Measurements from ENCODE around the gene SARDH. TPM values are rescaled to one million over a fixed set of nuclear protein-coding genes. Genes with fewer than 3 reads are reported as not detected.
A peak's percentile ranks its signal among the peaks of the same experiment; 100 is the strongest.

Gene SARDH
- total RNA-seq, result 1 to 10 TPM; 6.9 to 7.4 TPM
- polyA plus RNA-seq (ENCODE audit: insufficient read length in 2 of 2), result 10 to 100 TPM; 10.1 to 10.5 TPM
- long read RNA-seq, donor 1, result 0 reads
- long read RNA-seq, donor 2, result 0 reads
- long read RNA-seq, donor 3, partial matches to known transcripts, result 0 of 1 reads
- long read RNA-seq, donor 3, other reads (novel, unspliced or antisense), result 0 of 1 reads
- long read RNA-seq, donor 4, partial matches to known transcripts, result 0 of 1 reads
- long read RNA-seq, donor 4, other reads (novel, unspliced or antisense), result 0 of 1 reads

DNA sequence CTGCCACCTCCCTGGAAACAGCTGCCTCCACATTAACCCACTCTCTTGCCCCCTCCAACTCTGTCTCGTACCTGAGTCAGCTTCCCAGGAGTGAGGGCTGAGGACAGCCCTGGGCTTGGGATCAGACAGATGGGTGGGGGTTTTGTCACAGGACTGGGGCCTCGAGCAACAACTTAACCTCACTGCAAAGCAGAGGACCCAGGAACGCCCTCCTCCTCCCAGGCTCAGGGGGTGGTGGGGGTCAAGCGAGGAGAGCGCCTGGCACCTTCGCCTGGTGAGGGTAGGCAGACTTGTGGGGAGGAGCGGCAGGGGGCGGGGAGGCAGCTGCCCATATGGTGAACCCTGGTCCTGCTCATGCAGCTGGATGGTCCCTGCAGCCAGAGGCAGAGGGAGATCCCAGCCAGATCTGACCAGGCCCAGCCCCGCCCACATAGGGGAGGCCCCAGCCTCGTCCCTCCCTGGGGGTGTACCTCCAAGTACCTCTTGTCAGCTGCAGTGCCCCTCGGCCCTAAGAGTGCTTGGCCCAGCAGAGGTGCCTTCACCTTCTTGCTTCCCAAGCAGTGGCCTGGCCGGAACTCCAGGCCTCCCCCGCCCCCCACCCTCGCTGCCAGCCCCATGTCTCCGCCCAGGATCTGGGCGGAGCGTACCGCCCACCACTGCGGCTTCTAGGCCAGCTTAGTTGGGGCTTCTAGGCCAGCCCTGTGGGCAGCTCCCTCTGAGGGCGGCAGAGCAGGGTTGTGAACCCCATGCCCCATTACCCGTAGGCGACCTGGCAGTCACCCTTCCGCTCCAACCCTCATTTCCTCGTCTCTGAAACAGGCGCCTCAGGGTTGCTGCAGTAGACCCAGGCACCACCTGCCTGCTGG lies at the start of gene SARDH:
Gene SARDH, minus strand, starts transcription at position 579 of the 866 bp plus-strand sequence. CDS start 4,179 bp downstream, outside the sequence.
- no peak within 1 kb of the TSS for H3K27ac ChIP-seq (ENCODE audit: low read depth, low read length)
- DNase-seq (ENCODE audit: low read depth in 4 of 6, low spot score in 6 of 6), result peak in 4 of 6 donors; percentile 13 to 71 (median 48)
- H3K4me3 ChIP-seq (ENCODE audit: low read depth, low read length), result peak within 1 kb of the TSS; percentile 40
- H3K4me1 ChIP-seq (ENCODE audit: control insufficient read depth, insufficient read depth, low read length), result peaks cover 36% of the 10 kb centered on the region
- H3K36me3 ChIP-seq (ENCODE audit: control insufficient read depth, insufficient read depth, low read length), result peaks cover 2% of the 10 kb centered on the region
- no peaks in the 10 kb centered on the region for H3K27me3 ChIP-seq (ENCODE audit: control insufficient read depth, insufficient read depth, low read length)
- no peaks in the 10 kb centered on the region for H3K9me3 ChIP-seq (ENCODE audit: control insufficient read depth, insufficient read depth, low read length)
- 12% methylated on average over 20 of the region's 25 CpGs for WGBS (ENCODE audit: insufficient coverage)

DNA sequence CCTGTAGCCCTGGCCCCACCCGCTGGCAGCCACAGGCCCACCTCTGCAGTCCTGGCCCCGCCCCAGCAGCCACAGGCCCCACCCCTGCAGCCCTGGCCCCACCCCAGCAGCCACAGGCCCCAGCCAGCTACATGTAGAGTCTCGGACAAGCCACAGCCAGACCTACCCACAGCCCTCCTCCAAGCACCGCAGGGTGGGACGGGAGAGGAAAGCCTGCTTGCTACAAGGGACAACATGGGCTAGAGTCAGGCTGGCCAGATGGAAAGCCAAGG lies 49.5 kb upstream of the SARDH start:
- no peak overlapping the region for H3K27ac ChIP-seq (ENCODE audit: low read depth, low read length)
- H3K4me3 ChIP-seq (ENCODE audit: low read depth, low read length), result no peak overlapping the region
- peaks cover 46% of the 10 kb centered on the region for H3K4me1 ChIP-seq (ENCODE audit: control insufficient read depth, insufficient read depth, low read length)
- no peak for DNase-seq (ENCODE audit: low read depth in 4 of 6, low spot score in 6 of 6)
- 74% methylated on average over 3 of the region's 5 CpGs for WGBS (ENCODE audit: insufficient coverage)
- no peaks in the 10 kb centered on the region for H3K27me3 ChIP-seq (ENCODE audit: control insufficient read depth, insufficient read depth, low read length)
- no peaks in the 10 kb centered on the region for H3K9me3 ChIP-seq (ENCODE audit: control insufficient read depth, insufficient read depth, low read length)
- peaks cover 97% of the 10 kb centered on the region for H3K36me3 ChIP-seq (ENCODE audit: control insufficient read depth, insufficient read depth, low read length)

DNA sequence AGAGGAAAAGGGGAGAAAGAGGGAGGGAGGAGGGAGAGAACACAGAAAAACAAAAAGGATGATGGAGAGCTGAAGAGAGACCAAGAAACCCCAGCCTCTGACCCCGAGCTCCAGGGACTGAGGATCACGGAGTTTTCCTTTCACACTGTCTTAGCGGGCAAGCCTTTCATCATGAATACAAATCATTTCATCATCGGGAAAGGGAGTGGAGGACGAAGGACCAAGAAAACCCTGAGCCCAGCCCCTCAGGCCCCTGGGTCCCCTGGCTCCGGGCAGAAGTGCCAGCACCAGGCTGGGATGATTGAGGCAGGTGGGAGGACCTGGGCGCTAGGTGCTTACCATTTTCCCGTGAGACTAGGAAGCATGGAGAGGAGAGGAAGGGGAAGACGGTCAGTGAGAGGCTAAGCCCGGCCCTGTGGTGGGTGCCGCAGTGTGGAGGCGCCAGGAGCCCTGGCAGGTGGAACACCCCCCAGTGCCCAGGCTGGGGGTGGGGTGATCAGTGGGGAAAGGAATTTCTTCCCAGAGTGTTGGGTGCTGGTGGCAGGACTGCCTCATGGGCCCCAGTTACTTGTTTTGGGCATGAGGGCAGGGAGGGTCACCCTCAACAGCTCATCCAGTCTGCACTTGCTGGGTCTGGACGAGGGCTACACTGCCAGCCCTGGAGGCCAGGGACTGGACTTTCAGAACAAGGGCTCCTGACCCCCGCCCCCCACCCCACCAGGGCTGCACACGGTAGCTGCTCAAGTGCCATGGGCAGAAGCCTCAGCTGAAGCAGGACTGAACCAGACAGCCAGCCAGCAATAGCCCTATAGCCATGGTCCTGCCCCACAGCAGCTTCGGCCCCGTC lies 49.0 kb upstream of the SARDH start:
- Histone ChIP-seq H3K4me1 (ENCODE audit: control insufficient read depth, insufficient read depth, low read length) (peaks cover 45% of the 10 kb centered on the region), H3K9me3 (ENCODE audit: control insufficient read depth, insufficient read depth, low read length) (no peaks in the 10 kb centered on the region), H3K27me3 (ENCODE audit: control insufficient read depth, insufficient read depth, low read length) (no peaks in the 10 kb centered on the region), H3K36me3 (ENCODE audit: control insufficient read depth, insufficient read depth, low read length) (peaks cover 98% of the 10 kb centered on the region), H3K4me3 (ENCODE audit: low read depth, low read length) (no peak overlapping the region), H3K27ac (ENCODE audit: low read depth, low read length) (no peak overlapping the region)
- DNase-seq (ENCODE audit: low read depth in 4 of 6, low spot score in 6 of 6), result no peak
- WGBS (ENCODE audit: insufficient coverage), result 78% methylated on average over 11 of the region's 17 CpGs

- Histone ChIP-seq H3K36me3 (ENCODE audit: control insufficient read depth, insufficient read depth, low read length) (peaks cover 95% of the 10 kb centered on the region), H3K9me3 (ENCODE audit: control insufficient read depth, insufficient read depth, low read length) (no peaks in the 10 kb centered on the region), H3K4me1 (ENCODE audit: control insufficient read depth, insufficient read depth, low read length) (peaks cover 48% of the 10 kb centered on the region), H3K4me3 (ENCODE audit: low read depth, low read length) (no peak overlapping the region), H3K27me3 (ENCODE audit: control insufficient read depth, insufficient read depth, low read length) (no peaks in the 10 kb centered on the region), H3K27ac (ENCODE audit: low read depth, low read length) (no peak overlapping the region)
- DNase-seq (ENCODE audit: low read depth in 4 of 6, low spot score in 6 of 6), result no peak
- 65% methylated on average over 9 of the region's 11 CpGs for WGBS (ENCODE audit: insufficient coverage)
Observed at GRCh38 chr9:133786371-133786753, 48.2 kb upstream of the SARDH start.

DNA sequence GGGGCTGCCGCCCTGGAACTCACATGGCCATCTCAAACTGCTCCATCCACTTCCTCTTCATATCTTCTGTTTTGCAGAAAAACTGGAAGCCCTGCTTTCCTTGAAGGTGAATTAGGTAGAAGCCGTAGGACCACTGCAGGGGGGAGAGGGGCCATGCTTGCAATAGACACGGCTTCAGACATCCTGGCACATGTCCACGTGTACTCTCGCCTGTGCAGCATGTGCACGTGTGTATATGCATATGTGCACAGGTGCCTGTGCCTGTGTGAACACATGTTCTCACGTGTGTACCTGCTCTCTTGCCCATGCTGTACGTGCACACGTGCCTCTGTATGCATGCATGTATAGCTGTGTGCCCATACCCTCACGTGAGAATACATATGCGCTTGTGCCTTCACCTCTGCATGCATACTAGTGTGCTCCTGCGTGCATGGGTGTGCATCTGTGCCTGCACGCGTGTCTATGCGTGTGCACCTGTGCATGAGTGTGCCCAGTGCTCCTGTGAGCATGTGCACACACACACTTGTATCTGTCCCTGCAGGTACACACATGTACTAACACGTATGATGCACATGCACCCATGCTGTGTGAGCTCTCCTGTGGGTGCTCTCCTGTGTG lies 47.7 kb upstream of the SARDH start:
- 96% methylated on average over 15 of the region's 16 CpGs for WGBS (ENCODE audit: insufficient coverage)
- peaks cover 48% of the 10 kb centered on the region for H3K4me1 ChIP-seq (ENCODE audit: control insufficient read depth, insufficient read depth, low read length)
- peaks cover 95% of the 10 kb centered on the region for H3K36me3 ChIP-seq (ENCODE audit: control insufficient read depth, insufficient read depth, low read length)

GRCh38 chr9:133784731-133785561 lies 46.8 kb upstream of the SARDH start:
- H3K9me3 ChIP-seq (ENCODE audit: control insufficient read depth, insufficient read depth, low read length), result no peaks in the 10 kb centered on the region
- H3K4me1 ChIP-seq (ENCODE audit: control insufficient read depth, insufficient read depth, low read length), result peaks cover 41% of the 10 kb centered on the region
- DNase-seq (ENCODE audit: low read depth in 4 of 6, low spot score in 6 of 6), result no peak
- H3K27ac ChIP-seq (ENCODE audit: low read depth, low read length), result no peak overlapping the region
- H3K36me3 ChIP-seq (ENCODE audit: control insufficient read depth, insufficient read depth, low read length), result peaks cover 96% of the 10 kb centered on the region
- H3K4me3 ChIP-seq (ENCODE audit: low read depth, low read length), result no peak overlapping the region
- 89% methylated on average over 25 of the region's 25 CpGs for WGBS (ENCODE audit: insufficient coverage)
- no peaks in the 10 kb centered on the region for H3K27me3 ChIP-seq (ENCODE audit: control insufficient read depth, insufficient read depth, low read length)

More for the DNA sequence above, 47.7 kb upstream of the SARDH start:
- Histone ChIP-seq H3K27me3 (ENCODE audit: control insufficient read depth, insufficient read depth, low read length) (no peaks in the 10 kb centered on the region), H3K4me3 (ENCODE audit: low read depth, low read length) (no peak overlapping the region), H3K9me3 (ENCODE audit: control insufficient read depth, insufficient read depth, low read length) (no peaks in the 10 kb centered on the region), H3K27ac (ENCODE audit: low read depth, low read length) (no peak overlapping the region)
- no peak for DNase-seq (ENCODE audit: low read depth in 4 of 6, low spot score in 6 of 6)

DNA sequence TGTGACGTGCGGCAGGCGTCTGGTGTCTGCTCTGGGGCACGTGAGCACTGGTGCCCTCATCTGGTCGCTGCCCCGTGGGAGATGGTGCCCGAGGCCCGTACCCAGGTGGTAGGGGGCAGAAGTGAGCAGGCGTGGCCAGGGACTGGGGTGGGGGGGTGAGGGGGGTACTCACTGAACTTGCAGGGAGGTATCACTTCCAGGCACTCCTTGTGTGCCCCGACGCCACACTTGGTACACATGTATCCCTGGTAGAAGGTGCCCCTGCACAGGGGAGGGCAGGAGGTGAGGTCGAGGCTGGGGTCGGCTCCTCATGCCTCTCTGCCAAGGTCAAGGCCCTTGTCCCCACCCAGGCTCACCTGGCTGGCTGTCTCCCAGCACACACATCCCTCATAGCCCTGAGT lies 45.2 kb upstream of the SARDH start:
- H3K27ac ChIP-seq (ENCODE audit: low read depth, low read length), result no peak overlapping the region
- peaks cover 97% of the 10 kb centered on the region for H3K36me3 ChIP-seq (ENCODE audit: control insufficient read depth, insufficient read depth, low read length)
- H3K4me1 ChIP-seq (ENCODE audit: control insufficient read depth, insufficient read depth, low read length), result peaks cover 25% of the 10 kb centered on the region
- no peak for DNase-seq (ENCODE audit: low read depth in 4 of 6, low spot score in 6 of 6)
- H3K27me3 ChIP-seq (ENCODE audit: control insufficient read depth, insufficient read depth, low read length), result no peaks in the 10 kb centered on the region
- H3K4me3 ChIP-seq (ENCODE audit: low read depth, low read length), result no peak overlapping the region
- 81% methylated on average over 13 of the region's 13 CpGs for WGBS (ENCODE audit: insufficient coverage)
- no peaks in the 10 kb centered on the region for H3K9me3 ChIP-seq (ENCODE audit: control insufficient read depth, insufficient read depth, low read length)

DNA sequence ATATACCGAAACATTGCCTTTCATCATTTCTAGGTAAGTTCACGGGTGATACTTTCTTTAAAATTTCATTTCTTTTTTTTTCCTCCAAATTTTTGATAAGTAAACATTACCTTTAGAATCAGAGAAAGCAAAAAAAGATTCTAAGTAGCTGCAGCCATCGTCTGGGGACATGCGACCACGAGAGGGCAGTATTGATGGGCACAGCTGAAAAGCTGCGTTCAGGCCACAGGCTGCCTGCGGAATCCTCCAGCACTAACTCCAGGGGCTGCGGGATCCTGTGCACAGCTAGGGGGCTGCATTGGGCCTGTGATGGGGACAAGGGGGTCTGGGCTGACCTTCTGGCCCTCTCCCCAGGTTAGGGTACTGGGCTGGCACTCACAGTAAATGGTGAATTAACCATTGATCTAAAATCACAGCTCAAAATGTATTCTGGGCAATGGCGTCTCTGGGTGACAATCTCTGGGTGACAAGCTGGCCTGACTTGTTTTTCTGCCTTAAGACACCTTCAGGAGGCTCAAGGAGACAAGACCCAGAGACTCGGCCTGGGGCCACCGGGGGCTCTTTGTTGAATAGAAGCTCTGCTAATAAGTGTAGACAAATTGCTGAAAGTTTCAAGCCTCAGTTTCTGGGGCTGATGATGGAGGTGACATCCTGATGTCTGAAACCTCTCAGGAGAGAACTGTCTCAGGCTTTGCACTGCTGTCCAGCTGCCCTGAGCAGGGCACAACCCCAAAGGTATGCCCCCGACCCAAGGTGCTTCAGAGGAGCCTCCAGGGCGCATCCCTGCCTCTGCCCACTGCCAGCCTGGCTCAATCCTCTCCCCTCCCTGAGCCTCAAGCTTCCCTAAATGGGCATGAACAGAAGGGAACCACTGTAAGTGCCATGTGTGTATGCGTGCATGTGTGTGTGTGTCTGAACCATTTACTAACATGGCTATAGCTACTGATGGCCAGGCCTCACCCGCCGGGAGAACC lies 44.3 kb upstream of the SARDH start:
- Histone ChIP-seq H3K9me3 (ENCODE audit: control insufficient read depth, insufficient read depth, low read length) (no peaks in the 10 kb centered on the region), H3K27ac (ENCODE audit: low read depth, low read length) (no peak overlapping the region), H3K4me1 (ENCODE audit: control insufficient read depth, insufficient read depth, low read length) (peaks cover 18% of the 10 kb centered on the region), H3K4me3 (ENCODE audit: low read depth, low read length) (no peak overlapping the region), H3K36me3 (ENCODE audit: control insufficient read depth, insufficient read depth, low read length) (peaks cover 97% of the 10 kb centered on the region), H3K27me3 (ENCODE audit: control insufficient read depth, insufficient read depth, low read length) (no peaks in the 10 kb centered on the region)
- 35% methylated on average over 11 of the region's 16 CpGs for WGBS (ENCODE audit: insufficient coverage)
- peak; percentile 31 to 94 (median 70) for DNase-seq (ENCODE audit: low read depth in 4 of 6, low spot score in 6 of 6)
